Measurements from ENCODE around the gene QRICH1. TPM values are rescaled to one million over a fixed set of nuclear protein-coding genes. Genes with fewer than 3 reads are reported as not detected.

The QRICH1 gene
- total and polyA plus RNA-seq, 2 of the 13 experiments (the other 11 are each of a cell fraction or from before 2014, with no cell fraction given): 52.6 to 102 TPM

- TF ChIP-seq ELF3 (CRISPR knock-in tag; IDR thresholded peaks at IDR 0.05) (peak; percentile 36; the same call in 1 of the 2 replicates), RBFOX2 (IDR thresholded peaks at IDR 0.05; ENCODE audit: low read depth, low read length) (peak; percentile 59), ZNF333 (CRISPR knock-in tag; IDR thresholded peaks at IDR 0.05; ENCODE audit: borderline replicate concordance) (no peak), ZNF510 (CRISPR knock-in tag; IDR thresholded peaks at IDR 0.05; ENCODE audit: low read depth) (no peak), ZNF7 (CRISPR knock-in tag; IDR thresholded peaks at IDR 0.05) (no peak), RARG (CRISPR knock-in tag; IDR thresholded peaks at IDR 0.05; ENCODE audit: low read depth) (no peak), KDM2A (CRISPR knock-in tag; IDR thresholded peaks at IDR 0.05; ENCODE audit: borderline replicate concordance, low read depth) (peak; percentile 38; the same call in 1 of the 2 replicates), HDAC6 (IDR thresholded peaks at IDR 0.05; ENCODE audit: low read depth, low read length) (no peak), ZNF574 (CRISPR knock-in tag; IDR thresholded peaks at IDR 0.05) (no peak), SUZ12 (IDR thresholded peaks at IDR 0.05; ENCODE audit: low read depth, low read length) (no peak), ZNF605 (CRISPR knock-in tag; IDR thresholded peaks at IDR 0.05) (no peak), SP1 (IDR thresholded peaks at IDR 0.05) (no peak), SP1 (CRISPR knock-in tag; IDR thresholded peaks at IDR 0.05) (no peak), GATAD1 (CRISPR knock-in tag; IDR thresholded peaks at IDR 0.05) (peak; percentile 34; the same call in 1 of the 2 replicates), PLRG1 (conservative IDR thresholded peaks at IDR 0.05) (no peak), TBX2 (CRISPR knock-in tag; IDR thresholded peaks at IDR 0.05; ENCODE audit: borderline replicate concordance) (no peak), ZNF546 (CRISPR knock-in tag; conservative IDR thresholded peaks at IDR 0.05) (no peak; the same call in 1 of the 2 replicates), YY1 (IDR thresholded peaks at IDR 0.05; ENCODE audit: insufficient read depth, insufficient replicate concordance, low read depth, low read length) (peak; percentile 79), BCL3 (CRISPR knock-in tag; IDR thresholded peaks at IDR 0.05) (no peak), DMAP1 (CRISPR knock-in tag; IDR thresholded peaks at IDR 0.05) (peak; percentile 39; the same call in 1 of the 2 replicates), SPEN (CRISPR knock-in tag; IDR thresholded peaks at IDR 0.05; ENCODE audit: low read depth) (0 out of 2 replicates have a peak, but pooled peaks have one; percentile 49), BRF2 (CRISPR knock-in tag; IDR thresholded peaks at IDR 0.05) (no peak), BHLHE40 (IDR thresholded peaks at IDR 0.05; ENCODE audit: low read length) (no peak), ZNF639 (CRISPR knock-in tag; conservative IDR thresholded peaks at IDR 0.05) (no peak), MTA3 (CRISPR knock-in tag; IDR thresholded peaks at IDR 0.05) (no peak), ZNF761 (CRISPR knock-in tag; conservative IDR thresholded peaks at IDR 0.05) (no peak), ZNF780A (CRISPR knock-in tag; IDR thresholded peaks at IDR 0.05) (no peak)
Observed at GRCh38 chr3:49133226-49133951, 39.5 kb upstream of the QRICH1 start (continued).

Data from HepG2 (cell line).